ENCODE data around the gene PAPOLA. TPM values are rescaled to one million over a fixed set of nuclear protein-coding genes. Genes with fewer than 3 reads are reported as not detected.

PAPOLA gene
- total RNA-seq, 1 donor from 2014 or later = 235 TPM

GRCh38 chr14:96583569-96584041 is 81.4 kb downstream of the PAPOLA start:
- no peaks in the 10 kb centered on the region for H3K9me3 ChIP-seq (ENCODE audit: low read depth)
- Mint-ChIP-seq H3K4me3 (no peak overlapping the region), H3K27ac (peak overlapping the region; percentile 24), H3K36me3 (no peaks in the 10 kb centered on the region), H3K9me3 (no peaks in the 10 kb centered on the region), H3K4me1 (peaks cover 36% of the 10 kb centered on the region), H3K27me3 (ENCODE audit: insufficient read depth, low read depth) (peaks cover 12% of the 10 kb centered on the region)
- no peak overlapping the region for H3K4me2 ChIP-seq
- H3F3A ChIP-seq (ENCODE audit: low read depth) = no peaks in the 10 kb centered on the region
- no peaks in the 10 kb centered on the region for H3K27me3 ChIP-seq
- H2AFZ ChIP-seq (replicated peaks) = no peak overlapping the region
- no peaks in the 10 kb centered on the region for H3K79me2 ChIP-seq (ENCODE audit: low read depth)
- TF ChIP-seq EZH2 (IDR thresholded peaks at IDR 0.05) (no peak), CTCF (IDR thresholded peaks at IDR 0.05) (no peak), EZH2phosphoT487 (IDR thresholded peaks at IDR 0.05) (no peak)
- no peaks in the 10 kb centered on the region for H4K20me1 ChIP-seq (ENCODE audit: low read depth)
- H3K27ac ChIP-seq = no peak overlapping the region
- DNase-seq (ENCODE audit: low spot score) = no peak
- H3K36me3 ChIP-seq = no peaks in the 10 kb centered on the region
- H3K4me1 ChIP-seq = no peaks in the 10 kb centered on the region
- H3K9ac ChIP-seq = no peak overlapping the region
- H3K4me3 ChIP-seq = no peak overlapping the region

GRCh38 chr14:96584199-96584906 is 82.2 kb downstream of the PAPOLA start:
- Mint-ChIP-seq H3K36me3 (no peaks in the 10 kb centered on the region), H3K4me1 (peaks cover 44% of the 10 kb centered on the region), H3K4me3 (no peak overlapping the region), H3K27me3 (ENCODE audit: insufficient read depth, low read depth) (peaks cover 12% of the 10 kb centered on the region), H3K9me3 (no peaks in the 10 kb centered on the region), H3K27ac (peak overlapping the region; percentile 42)
- H2AFZ ChIP-seq (replicated peaks) = peak overlapping the region; percentile 57
- H3K4me2 ChIP-seq = no peak overlapping the region
- H3K27me3 ChIP-seq = no peaks in the 10 kb centered on the region
- no peaks in the 10 kb centered on the region for H3K4me1 ChIP-seq
- no peaks in the 10 kb centered on the region for H3K36me3 ChIP-seq
- no peaks in the 10 kb centered on the region for H3K79me2 ChIP-seq (ENCODE audit: low read depth)
- no peak overlapping the region for H3K9ac ChIP-seq
- H3K4me3 ChIP-seq = no peak overlapping the region
- H3K27ac ChIP-seq = no peak overlapping the region
- H4K20me1 ChIP-seq (ENCODE audit: low read depth) = no peaks in the 10 kb centered on the region
- no peaks in the 10 kb centered on the region for H3F3A ChIP-seq (ENCODE audit: low read depth)
- TF ChIP-seq EZH2 (IDR thresholded peaks at IDR 0.05) (no peak), EZH2phosphoT487 (IDR thresholded peaks at IDR 0.05) (no peak), CTCF (IDR thresholded peaks at IDR 0.05) (peak; percentile 88)
- DNase-seq (ENCODE audit: low spot score) = peak; percentile 93
- H3K9me3 ChIP-seq (ENCODE audit: low read depth) = no peaks in the 10 kb centered on the region

GRCh38 chr14:96584907-96585671 is 82.9 kb downstream of the PAPOLA start:
- no peaks in the 10 kb centered on the region for H3K36me3 ChIP-seq
- no peak overlapping the region for H3K4me2 ChIP-seq
- H3K4me1 Mint-ChIP-seq = peaks cover 51% of the 10 kb centered on the region
- H3K27ac ChIP-seq = no peak overlapping the region
- no peak overlapping the region for H3K4me3 ChIP-seq
- H3K4me1 ChIP-seq = peaks cover under 1% of the 10 kb centered on the region
- no peaks in the 10 kb centered on the region for H3K79me2 ChIP-seq (ENCODE audit: low read depth)
- H3K9ac ChIP-seq = no peak overlapping the region
- H3K36me3 Mint-ChIP-seq = no peaks in the 10 kb centered on the region
- no peak for TF ChIP-seq EZH2 (IDR thresholded peaks at IDR 0.05)
- TF ChIP-seq EZH2phosphoT487 (IDR thresholded peaks at IDR 0.05) = no peak
- TF ChIP-seq CTCF (IDR thresholded peaks at IDR 0.05) = no peak
- H4K20me1 ChIP-seq (ENCODE audit: low read depth) = no peaks in the 10 kb centered on the region
- no peak overlapping the region for H3K27ac Mint-ChIP-seq
- H3F3A ChIP-seq (ENCODE audit: low read depth) = peaks cover under 1% of the 10 kb centered on the region
- H3K9me3 Mint-ChIP-seq = no peaks in the 10 kb centered on the region
- no peaks in the 10 kb centered on the region for H3K9me3 ChIP-seq (ENCODE audit: low read depth)
- no peak overlapping the region for H2AFZ ChIP-seq (replicated peaks)
- no peak overlapping the region for H3K4me3 Mint-ChIP-seq
- DNase-seq (ENCODE audit: low spot score) = no peak
- peaks cover 12% of the 10 kb centered on the region for H3K27me3 Mint-ChIP-seq (ENCODE audit: insufficient read depth, low read depth)
- no peaks in the 10 kb centered on the region for H3K27me3 ChIP-seq

Data from neural progenitor cell (in vitro differentiated cells).